NCI-H187 (cell line): Measurements from ENCODE around the gene NSMCE1.

ENCODE experiments used
- DNase-seq, 2 experiments: peaks; one replicate each; lab custom pipeline; 2025; lab: John Stamatoyannopoulos, UW

Gene NSMCE1

GRCh38 chr16:27195076-27195741, 73.4 kb downstream of the NSMCE1 start:
- no peak for DNase-seq

GRCh38 chr16:27193300-27193990, 75.1 kb downstream of the NSMCE1 start:
- no peak for DNase-seq

- DNase-seq, result no peak
These were observed 77.1 kb downstream of the NSMCE1 start for GRCh38 chr16:27191352-27191924.

- no peak for DNase-seq
These were observed 78.2 kb downstream of the NSMCE1 start for GRCh38 chr16:27190316-27190871.

GRCh38 chr16:27189335-27189972, 79.1 kb downstream of the NSMCE1 start:
- DNase-seq, result no peak

GRCh38 chr16:27188633-27189032, 79.9 kb downstream of the NSMCE1 start:
- no peak for DNase-seq

- no peak for DNase-seq
These were observed 82.8 kb downstream of the NSMCE1 start for GRCh38 chr16:27185776-27186130.

- DNase-seq, result no peak
These were observed 85.6 kb downstream of the NSMCE1 start for GRCh38 chr16:27182906-27183405.

GRCh38 chr16:27181019-27181790, 87.4 kb downstream of the NSMCE1 start:
- no peak for DNase-seq

- no peak for DNase-seq
These were observed 89.0 kb downstream of the NSMCE1 start for GRCh38 chr16:27179500-27180072.

GRCh38 chr16:27177031-27177774, 91.4 kb downstream of the NSMCE1 start:
- DNase-seq, result no peak

GRCh38 chr16:27175888-27176287, 92.7 kb downstream of the NSMCE1 start:
- DNase-seq, result no peak
